Activated CD8-positive, alpha-beta memory T cell treated with anti-CD3 and anti-CD28 coated beads for 36 hours (primary cell): ENCODE data around the gene PTGER4. TPM values are rescaled to one million over a fixed set of nuclear protein-coding genes. Genes with fewer than 3 reads are reported as not detected.
"Not testable (repeated sequence)": the region's sequence is repeated elsewhere in the genome, so short reads cannot be mapped to it uniquely, and the experiment has no call there.

Experiments
- CTCF ChIA-PET: fragments of 350-600 bp; sonication (Branson Sonifier 250); formaldehyde crosslinking; loops from one replicate; lab custom pipeline; 2021; ENCODE audit warnings: antibody characterized with exemption; lab: Charles Lee
- POLR2A ChIA-PET: fragments of 350-600 bp; sonication (Branson Sonifier 250); formaldehyde crosslinking; loops from one replicate; lab custom pipeline; 2021; ENCODE audit warnings: antibody characterized with exemption; lab: Charles Lee
- total RNA-seq, 2 experiments: library from RNA; stranded (reverse); gene quantifications; one replicate each; pipeline ENCODE4 v1.2.3, GENCODE V29; 2021

The PTGER4 gene
- total RNA-seq, 2 experiments from 2014 or later: 39.9 to 42.0 TPM

- CTCF ChIA-PET: interaction anchor here (0.6 kb wide), 1 partner anchor 432 kb away, joined by 3 read pairs; no protein-coding TSS in a partner anchor
- POLR2A ChIA-PET: interaction anchor here (0.6 to 0.8 kb wide), 2 partner anchors 29 to 310 kb away, joined by 3 read pairs; no protein-coding TSS in a partner anchor
These were observed 2.7 kb downstream of the PTGER4 start for GRCh38 chr5:40682154-40683017.

- POLR2A ChIA-PET: interaction anchor here (0.8 kb wide), 1 partner anchor 299 kb away, joined by 3 read pairs; no protein-coding TSS in a partner anchor
These were observed 3.6 kb downstream of the PTGER4 start for GRCh38 chr5:40683305-40683704.

GRCh38 chr5:40685193-40685592 lies 5.5 kb downstream of the PTGER4 start:
- CTCF ChIA-PET: interaction anchor here (1.2 kb wide), 1 partner anchor 10 kb away, joined by 8 read pairs; no protein-coding TSS in a partner anchor
- POLR2A ChIA-PET: interaction anchor here (0.7 to 0.8 kb wide), 2 partner anchors 407 to 1517 kb away, joined by 3 to 4 read pairs; no protein-coding TSS in a partner anchor

More at GRCh38 chr5:40683305-40683704, 3.6 kb downstream of the PTGER4 start:
- CTCF ChIA-PET: no interaction called here

- POLR2A ChIA-PET: interaction anchor here (0.7 kb wide), 1 partner anchor 279 kb away, joined by 3 read pairs; no protein-coding TSS in a partner anchor
- CTCF ChIA-PET: interaction anchor here (0.8 to 1.2 kb wide), 2 partner anchors 11 to 50 kb away, joined by 4 to 8 read pairs; no protein-coding TSS in a partner anchor
These were observed 6.3 kb downstream of the PTGER4 start for GRCh38 chr5:40685976-40686486.

GRCh38 chr5:40687321-40687720 lies 7.6 kb downstream of the PTGER4 start:
- CTCF ChIA-PET: no interaction called here
- POLR2A ChIA-PET: no interaction called here

GRCh38 chr5:40688127-40688761 lies 8.5 kb downstream of the PTGER4 start:
- CTCF ChIA-PET: interaction anchor here (0.9 kb wide), 1 partner anchor 252 kb away, joined by 4 read pairs; no protein-coding TSS in a partner anchor
- POLR2A ChIA-PET: no interaction called here

- ChIA-PET CTCF (interaction anchor here (0.9 kb wide), 1 partner anchor 252 kb away, joined by 4 read pairs; no protein-coding TSS in a partner anchor), POLR2A (no interaction called here)
These were observed 9.3 kb downstream of the PTGER4 start for GRCh38 chr5:40688996-40689395.

GRCh38 chr5:40689438-40689837 lies 9.7 kb downstream of the PTGER4 start:
- ChIA-PET CTCF (interaction anchor here (0.9 kb wide), 1 partner anchor 253 kb away, joined by 4 read pairs; no protein-coding TSS in a partner anchor), POLR2A (interaction anchor here (0.6 kb wide), 1 partner anchor 741 kb away, joined by 3 read pairs; no protein-coding TSS in a partner anchor)

GRCh38 chr5:40690267-40690666 lies 10.6 kb downstream of the PTGER4 start:
- ChIA-PET POLR2A (interaction anchor here (0.8 kb wide), 1 partner anchor 11 kb away, joined by 3 read pairs; no protein-coding TSS in a partner anchor), CTCF (no interaction called here)

- ChIA-PET POLR2A (interaction anchor here (0.9 kb wide), 1 partner anchor 44 kb away, joined by 3 read pairs; no protein-coding TSS in a partner anchor), CTCF (no interaction called here)
These were observed 12.2 kb downstream of the PTGER4 start for GRCh38 chr5:40691894-40692293.

- CTCF ChIA-PET: no interaction called here
- POLR2A ChIA-PET: no interaction called here
These were observed 14.7 kb downstream of the PTGER4 start for GRCh38 chr5:40694433-40694832.

GRCh38 chr5:40700116-40700782 lies 20.5 kb downstream of the PTGER4 start:
- CTCF ChIA-PET: no interaction called here

GRCh38 chr5:40702027-40702426 lies 22.3 kb downstream of the PTGER4 start:
- CTCF ChIA-PET, POLR2A ChIA-PET: not testable (repeated sequence)

More at GRCh38 chr5:40700116-40700782, 20.5 kb downstream of the PTGER4 start:
- POLR2A ChIA-PET: no interaction called here

- POLR2A ChIA-PET, CTCF ChIA-PET: not testable (repeated sequence)
These were observed 25.8 kb downstream of the PTGER4 start for GRCh38 chr5:40705484-40705883.

- CTCF ChIA-PET, POLR2A ChIA-PET: not testable (repeated sequence)
These were observed 30.9 kb downstream of the PTGER4 start for GRCh38 chr5:40710575-40710974.

GRCh38 chr5:40714001-40714400 lies 34.3 kb downstream of the PTGER4 start:
- CTCF ChIA-PET: interaction anchor here (0.6 kb wide), 1 partner anchor 172 kb away, joined by 3 read pairs; no protein-coding TSS in a partner anchor
- POLR2A ChIA-PET: no interaction called here

- POLR2A ChIA-PET: no interaction called here
- CTCF ChIA-PET: no interaction called here
These were observed 36.3 kb downstream of the PTGER4 start for GRCh38 chr5:40716000-40716399.

- ChIA-PET CTCF (no interaction called here), POLR2A (no interaction called here)
These were observed 36.9 kb downstream of the PTGER4 start for GRCh38 chr5:40716590-40716989.

- ChIA-PET CTCF (no interaction called here), POLR2A (no interaction called here)
These were observed 37.6 kb downstream of the PTGER4 start for GRCh38 chr5:40717281-40717680.
